T-helper 9 cell (primary cell): ENCODE measurements around the gene BCAR3.

Source experiments
- DNase-seq: peaks from one replicate; pipeline ENCODE4 v3.0.0-alpha.2; 2020

BCAR3 gene

GRCh38 chr1:93532780-93533378 lies 148.8 kb downstream of the BCAR3 start:
- no peak for DNase-seq

GRCh38 chr1:93531193-93531592 lies 150.4 kb downstream of the BCAR3 start:
- no peak for DNase-seq

GRCh38 chr1:93528412-93528811 lies 153.2 kb downstream of the BCAR3 start:
- DNase-seq, result no peak

GRCh38 chr1:93526431-93526830 lies 155.2 kb downstream of the BCAR3 start:
- no peak for DNase-seq

DNA sequence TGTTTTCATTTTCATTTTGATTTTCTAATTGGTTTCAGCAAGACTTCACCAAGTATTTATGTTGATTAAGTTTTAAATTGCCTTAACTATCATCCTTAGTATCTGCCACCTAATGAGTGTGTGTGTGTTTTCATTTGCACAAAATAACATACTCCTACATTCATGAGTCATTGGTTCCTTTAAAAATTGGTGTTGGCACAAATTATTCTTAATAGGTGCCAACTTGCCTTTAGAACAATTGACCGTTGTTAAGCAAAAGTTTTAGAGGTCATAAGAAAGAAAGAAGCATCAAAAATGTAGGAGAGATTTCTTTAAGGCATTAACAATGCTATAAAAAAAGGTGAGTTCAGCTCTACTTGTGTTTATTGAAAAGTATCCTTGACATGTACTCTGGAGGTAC lies 156.2 kb downstream of the BCAR3 start:
- no peak for DNase-seq

DNA sequence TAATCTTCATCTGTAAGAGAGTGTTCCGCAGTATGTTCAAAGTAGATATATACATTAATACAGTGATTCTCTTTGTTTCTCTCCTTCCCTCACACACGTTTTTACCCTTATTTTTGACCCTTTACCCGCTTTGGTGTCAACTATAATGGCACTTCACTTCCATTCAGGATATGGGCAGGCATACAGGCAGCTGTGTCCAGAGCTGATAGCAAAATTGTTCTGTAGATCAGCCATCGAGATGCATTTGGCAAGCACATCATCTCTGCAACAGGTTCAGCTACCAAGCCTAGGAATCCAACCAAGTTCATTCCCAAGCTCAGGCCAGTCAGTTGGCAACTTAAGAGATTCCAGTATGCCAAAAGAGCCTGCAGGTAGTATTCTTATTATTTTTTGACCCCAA lies 158.9 kb downstream of the BCAR3 start:
- no peak for DNase-seq

DNA sequence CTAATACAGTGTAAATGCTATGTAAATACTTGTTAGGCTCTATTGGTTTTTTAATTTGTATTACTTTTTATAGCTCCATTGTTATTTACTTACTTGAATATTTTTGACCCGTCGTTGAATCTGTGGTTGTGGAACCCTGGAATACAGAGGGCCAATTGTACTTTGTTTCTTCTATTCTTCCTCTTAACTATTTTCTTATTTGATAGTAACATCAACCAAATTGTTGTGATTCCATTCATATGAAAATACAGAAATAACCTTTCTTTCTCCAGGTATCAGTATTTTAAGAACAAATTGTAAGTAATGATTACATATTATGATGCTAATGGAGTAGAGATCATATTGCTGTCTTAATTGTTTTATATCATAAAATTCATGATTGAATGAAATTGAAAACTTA lies 160.0 kb downstream of the BCAR3 start:
- no peak for DNase-seq

DNA sequence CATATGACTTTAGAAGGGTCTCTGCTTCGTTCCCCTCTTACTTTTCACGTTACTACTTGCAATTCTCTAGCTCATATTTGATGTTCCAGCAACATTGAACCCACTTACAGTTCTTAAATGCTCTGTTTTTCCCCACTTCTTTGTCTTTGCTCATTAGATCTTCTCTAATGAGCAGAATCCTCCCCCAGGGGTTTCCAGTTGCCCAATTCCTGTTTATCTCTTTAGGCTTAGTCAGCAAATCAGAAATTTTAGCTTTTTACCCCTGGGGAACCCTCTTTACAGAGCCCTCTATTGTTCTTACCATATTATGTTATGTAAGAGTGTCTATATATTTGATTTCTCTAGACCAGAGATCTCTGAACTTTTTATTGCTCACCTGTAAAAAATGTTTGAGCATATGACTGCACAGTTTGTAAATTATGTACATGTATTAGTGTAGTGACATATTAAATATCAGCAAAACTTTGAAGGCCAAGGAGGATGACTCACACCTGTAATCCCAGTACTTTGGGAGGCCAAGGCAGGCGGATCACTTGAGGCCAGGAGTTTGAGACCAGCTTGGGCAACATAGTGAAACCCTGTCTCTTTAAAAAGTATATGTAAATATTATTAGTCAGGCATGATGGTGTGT lies 162.3 kb downstream of the BCAR3 start:
- no peak for DNase-seq

- no peak for DNase-seq
These were observed 163.1 kb downstream of the BCAR3 start for GRCh38 chr1:93518516-93518915.

DNA sequence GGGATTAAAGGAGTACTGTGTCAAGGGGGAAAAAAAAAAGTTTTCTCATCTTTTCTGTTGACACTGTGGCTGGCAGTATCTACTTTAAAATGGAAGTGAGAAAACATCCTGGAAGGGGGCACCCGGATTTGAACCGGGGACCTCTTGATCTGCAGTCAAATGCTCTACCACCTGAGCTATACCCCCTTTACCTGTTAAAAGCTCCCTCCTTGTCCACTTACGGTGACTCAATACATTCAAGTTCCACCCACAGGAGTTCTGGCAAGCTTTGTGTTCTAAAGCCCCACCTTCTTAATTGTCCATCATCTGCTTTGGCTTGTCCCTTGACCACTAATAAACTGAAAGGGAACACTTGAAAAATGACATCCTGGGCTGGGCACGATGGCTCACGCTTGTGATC lies 165.5 kb downstream of the BCAR3 start:
- no peak for DNase-seq
